GM21619 (cell line): ENCODE measurements around the gene TDRD7.
A peak's percentile ranks its signal among the peaks of the same experiment; 100 is the strongest.

Experiments
- ATAC-seq: cut with Tn5 transposase; IDR thresholded peaks from one replicate; pipeline ENCODE4 v1.9.1; 2021; ENCODE audit not compliant: unreplicated experiment

Gene TDRD7

DNA sequence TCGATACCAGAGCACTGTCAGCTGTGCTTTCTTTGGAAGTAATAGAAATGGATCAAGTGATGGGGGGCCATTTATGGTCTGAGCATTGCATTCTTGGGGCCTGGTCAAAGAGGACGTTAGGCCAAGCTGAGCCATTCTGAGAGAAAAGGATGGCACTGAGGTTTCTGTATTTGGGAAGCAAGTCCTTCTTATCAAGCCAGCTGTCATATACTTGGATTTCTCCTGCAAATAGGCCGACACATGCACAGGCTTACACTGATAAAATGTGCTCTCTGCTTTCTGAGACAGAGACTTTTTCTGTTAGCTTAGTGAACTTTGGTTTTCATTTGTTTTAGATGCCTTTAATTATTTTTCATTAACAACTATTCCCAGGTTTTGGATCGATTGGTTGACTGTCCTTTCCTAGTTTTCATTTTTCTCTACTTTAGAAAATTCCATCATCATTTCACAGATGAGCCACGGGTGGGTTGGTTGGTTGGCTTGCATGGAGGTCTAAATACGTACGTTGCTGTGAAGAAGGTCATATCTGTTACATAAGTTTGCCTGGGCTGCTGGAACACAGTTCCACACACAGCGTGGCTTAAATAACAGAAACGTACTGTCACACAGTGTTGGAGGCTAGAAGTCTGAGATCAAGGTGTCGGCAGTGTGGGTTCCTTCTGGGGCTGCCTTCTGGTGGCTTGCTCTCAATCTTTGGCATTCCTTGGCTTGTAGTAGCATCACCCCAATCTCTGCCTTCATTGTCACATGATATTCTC is 109.9 kb downstream of the TDRD7 start:
- ATAC-seq = no peak

DNA sequence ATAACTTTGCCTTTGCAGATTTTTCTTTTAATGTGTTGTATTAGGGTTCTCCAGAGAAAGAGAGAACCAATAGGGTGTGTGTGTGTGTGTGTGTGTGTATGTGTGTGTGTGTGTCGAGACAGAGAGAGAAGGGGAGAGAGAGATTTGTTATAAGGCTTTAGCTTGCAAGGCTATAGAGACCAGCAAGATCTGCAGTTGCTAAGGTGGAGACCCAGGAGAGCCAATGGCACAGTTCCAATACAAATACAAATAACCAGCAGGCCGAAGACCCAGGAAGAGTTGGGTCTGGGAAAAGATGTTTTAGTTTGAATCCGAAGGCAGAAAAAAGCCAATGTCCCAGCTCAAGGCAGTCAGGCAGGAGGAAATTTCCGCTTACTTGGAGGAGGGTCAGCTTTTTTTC is 112.5 kb downstream of the TDRD7 start:
- ATAC-seq = no peak

DNA sequence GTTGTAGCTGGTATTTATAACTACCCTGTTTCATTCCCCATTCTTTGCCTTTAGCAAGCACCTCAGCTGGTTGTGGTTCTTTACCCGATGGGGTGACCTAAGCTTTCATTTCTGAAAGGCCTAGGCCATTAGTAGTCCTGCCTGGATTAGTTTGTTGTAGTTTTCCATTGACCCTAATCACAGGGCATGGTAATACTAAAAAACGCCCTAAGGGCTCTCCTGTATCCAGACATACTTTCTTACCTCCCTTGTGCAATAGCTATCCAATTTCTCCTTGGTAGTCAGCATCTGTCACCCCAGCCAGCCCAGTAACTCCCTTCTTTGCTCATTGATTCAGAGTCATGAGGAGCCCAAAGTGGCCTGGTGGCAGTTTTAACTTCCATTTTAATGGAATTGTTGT is 113.6 kb downstream of the TDRD7 start:
- no peak for ATAC-seq

DNA sequence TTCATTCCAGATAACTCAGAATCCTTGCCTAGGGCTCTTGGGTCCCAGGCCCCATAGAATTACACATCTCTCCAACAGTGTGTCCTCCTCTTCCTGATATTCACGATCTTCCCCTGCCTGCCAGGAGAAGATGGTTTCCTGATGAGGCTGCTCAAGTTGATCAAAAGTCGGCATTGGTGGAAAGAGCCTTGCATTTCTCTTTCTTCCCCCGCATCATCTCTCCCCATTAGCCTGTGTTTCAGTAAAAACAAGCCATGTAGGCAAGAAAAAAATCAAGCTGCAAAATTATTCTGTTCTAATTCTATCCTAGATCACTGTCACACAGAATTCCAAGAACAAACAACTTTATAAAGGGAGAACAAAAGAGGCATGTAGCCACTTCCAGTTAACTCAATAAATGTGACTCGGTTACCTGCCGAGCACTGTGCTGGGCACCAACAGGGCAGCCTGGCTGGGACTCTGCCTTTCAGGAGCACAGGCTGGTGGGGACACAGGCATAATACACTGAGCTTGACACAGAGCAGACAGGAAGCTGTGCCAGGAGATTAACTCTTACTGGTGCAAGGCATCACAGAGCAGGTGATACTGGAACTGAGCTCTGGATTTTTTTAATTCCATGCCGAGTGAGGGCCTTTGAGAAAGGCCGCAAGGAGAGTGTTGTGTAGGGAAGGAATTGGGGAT is 115.1 kb downstream of the TDRD7 start:
- no peak for ATAC-seq

DNA sequence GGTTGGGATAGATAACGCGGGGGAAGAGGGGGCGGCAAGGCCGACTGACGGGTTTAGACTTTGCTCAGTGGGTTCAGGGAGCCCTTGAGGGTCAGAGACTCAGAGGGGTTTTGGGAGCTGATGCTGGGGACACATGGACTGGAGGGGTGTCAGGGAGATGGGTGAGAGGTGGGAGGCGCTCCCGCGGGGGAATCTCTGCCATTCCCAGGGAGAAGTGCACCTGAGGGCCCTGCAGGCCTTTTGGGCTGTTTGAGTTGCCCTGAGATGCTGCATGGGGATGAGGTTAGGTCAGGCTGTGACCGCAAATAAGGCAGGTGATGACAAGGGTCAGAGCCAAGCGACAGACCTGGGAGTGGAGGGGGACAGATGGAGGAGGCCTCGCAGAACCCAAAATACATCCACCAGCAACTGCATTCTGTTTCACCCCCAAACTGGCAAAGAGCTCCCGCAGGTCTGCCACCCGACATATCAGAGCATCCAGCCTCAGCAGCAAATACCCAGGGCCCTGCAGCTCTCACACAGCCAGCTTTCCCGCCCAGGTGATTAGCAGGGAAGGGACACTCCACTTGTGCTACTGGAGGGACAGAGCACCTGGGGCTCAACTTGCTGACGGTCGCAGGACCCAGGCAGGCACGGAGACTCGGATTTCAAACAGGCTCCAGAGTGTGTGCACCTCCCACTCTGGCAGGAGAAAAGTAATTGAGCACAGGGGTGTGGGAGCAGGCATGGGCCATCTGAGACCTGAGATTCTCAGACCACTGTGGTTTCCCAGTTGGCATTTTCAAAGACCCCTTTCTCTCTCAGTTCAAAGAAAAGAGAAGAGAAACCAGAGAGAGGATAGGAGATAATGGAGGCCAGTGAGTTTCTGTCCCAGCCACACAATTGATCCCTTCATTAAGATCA is 116.0 kb downstream of the TDRD7 start:
- no peak for ATAC-seq

- ATAC-seq = no peak
Observed at GRCh38 chr9:97528529-97529230, 116.8 kb downstream of the TDRD7 start.

DNA sequence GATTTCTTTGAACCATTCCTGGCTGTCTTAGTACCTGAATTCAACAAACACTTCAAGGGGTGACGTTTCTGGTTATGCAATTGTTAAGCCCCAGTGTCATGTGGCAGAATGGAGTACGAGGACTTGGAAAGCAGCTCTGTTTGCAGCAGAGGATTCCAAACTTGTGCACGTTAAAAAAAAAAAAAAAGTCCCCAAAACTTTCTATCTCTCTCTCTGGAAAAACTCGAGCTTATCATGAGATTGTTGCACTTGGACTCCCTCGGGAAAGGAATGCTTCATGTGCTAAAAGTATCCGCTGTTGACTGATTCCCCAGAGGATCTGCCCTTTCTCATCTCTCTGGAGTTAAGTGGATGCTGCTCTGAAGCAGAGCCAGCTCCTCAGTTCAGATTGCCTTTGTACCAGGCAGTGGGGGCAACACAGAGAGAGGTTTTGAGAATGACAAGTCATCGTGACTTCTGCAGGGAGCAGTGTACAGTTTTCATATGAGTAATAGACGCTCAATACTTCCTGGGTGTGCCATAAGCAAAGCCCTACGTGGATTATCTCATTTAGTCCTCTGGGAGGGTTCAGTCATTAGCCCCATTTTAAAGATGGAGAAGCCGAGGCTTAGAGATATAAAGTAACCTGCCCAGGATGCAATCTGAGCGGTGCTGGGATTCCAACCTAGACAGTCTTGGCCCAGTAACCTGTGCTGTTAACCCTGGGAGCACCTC is 117.6 kb downstream of the TDRD7 start:
- ATAC-seq = peak; percentile 81

GRCh38 chr9:97531888-97532376 is 120.0 kb downstream of the TDRD7 start:
- no peak for ATAC-seq

- ATAC-seq = no peak
Observed at GRCh38 chr9:97534185-97534584, 122.3 kb downstream of the TDRD7 start.

- ATAC-seq = no peak
Observed at GRCh38 chr9:97534961-97535594, 123.2 kb downstream of the TDRD7 start.

DNA sequence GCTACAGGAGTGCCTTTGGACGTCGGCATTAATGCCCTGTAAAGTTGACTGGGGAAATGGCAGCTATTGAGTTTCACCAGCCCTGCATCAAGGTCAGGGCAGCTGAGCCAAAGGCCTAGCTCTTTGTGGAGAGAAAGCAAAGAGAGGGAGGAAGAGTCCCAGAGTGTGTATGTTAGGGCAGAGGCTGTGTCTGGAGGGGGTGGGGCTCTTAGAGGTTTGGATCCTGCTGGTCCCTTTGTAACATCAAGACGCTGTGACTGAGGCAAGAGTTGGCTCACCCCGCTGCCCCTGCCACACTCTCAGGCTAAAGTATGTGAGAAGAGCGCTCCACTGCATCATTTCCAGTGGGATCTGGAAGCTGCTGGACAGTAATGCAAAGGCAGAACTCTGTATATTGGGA is 123.9 kb downstream of the TDRD7 start:
- no peak for ATAC-seq

DNA sequence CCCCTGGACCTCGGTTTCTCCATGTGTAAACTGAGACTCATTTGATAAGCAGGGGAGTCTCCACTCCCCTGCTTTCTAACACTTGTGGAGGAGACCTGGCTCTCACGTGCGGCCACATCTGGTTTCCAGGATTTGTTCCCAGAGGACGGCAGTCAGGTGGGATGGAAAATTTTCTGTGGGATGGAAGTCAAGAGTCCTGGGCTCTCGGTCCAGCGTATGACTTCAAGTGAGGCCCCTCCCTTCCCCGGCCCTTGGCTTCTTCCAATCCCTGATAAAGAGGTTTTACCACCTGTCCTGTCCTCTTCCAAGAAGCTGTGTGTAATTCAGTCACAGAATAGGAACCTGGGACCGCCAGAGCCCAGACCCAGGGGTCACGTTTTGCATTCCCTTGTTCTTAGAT is 124.6 kb downstream of the TDRD7 start:
- ATAC-seq = no peak

DNA sequence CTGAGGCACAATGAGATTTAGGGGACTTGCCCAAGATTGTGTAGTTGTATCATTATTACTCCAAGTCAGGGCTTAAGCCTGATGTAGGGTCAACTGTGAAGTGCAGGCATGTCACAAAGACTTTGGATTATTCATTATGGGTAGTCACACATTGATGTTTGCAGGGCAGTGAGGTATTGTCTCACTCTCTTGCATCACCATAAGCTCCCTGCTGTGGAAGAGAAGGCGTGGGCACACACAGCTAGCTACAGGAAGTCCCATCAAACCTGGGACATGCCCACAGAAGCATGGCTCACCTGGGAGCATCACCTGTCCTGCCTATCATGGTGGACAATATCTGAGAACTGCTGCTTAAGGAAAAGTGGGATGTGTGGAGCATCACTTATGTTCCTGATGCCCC is 131.7 kb downstream of the TDRD7 start:
- no peak for ATAC-seq

DNA sequence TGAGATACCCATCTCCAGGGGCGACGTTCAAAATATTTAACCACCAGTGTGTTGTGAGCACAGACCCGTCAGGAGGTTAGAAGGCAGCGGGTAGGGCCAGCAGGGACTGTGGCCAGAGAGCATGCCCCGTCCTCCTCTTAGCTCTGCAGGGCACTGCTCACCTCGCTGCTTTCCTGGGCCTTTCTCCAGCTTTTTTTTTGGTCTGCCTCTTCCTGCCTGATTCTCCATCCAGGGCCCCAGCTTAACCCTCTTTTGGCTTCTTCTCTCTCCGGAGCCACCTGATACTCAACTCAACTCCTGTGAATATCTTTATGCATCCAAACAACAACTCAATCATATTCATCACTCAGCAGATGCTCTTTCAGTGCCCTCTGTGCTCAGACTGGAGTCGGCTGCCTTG is 133.6 kb downstream of the TDRD7 start:
- ATAC-seq = no peak
